H1 (cell line): ENCODE measurements around the gene SMIM29. TPM values are rescaled to one million over a fixed set of nuclear protein-coding genes. Genes with fewer than 3 reads are reported as not detected.
A peak's percentile ranks its signal among the peaks of the same experiment; 100 is the strongest.

Experiments
- CTCF ChIA-PET: fragments of 300-600 bp; sonication (Branson Sonifier 250); formaldehyde crosslinking; loops from one replicate; lab custom pipeline; 2021; ENCODE audit not compliant: partially characterized antibody; lab: Charles Lee
- POLR2A ChIA-PET: fragments of 300-600 bp; sonication (Branson Sonifier 250); formaldehyde crosslinking; loops from one replicate; lab custom pipeline; 2021; ENCODE audit warnings: inconsistent platforms; ENCODE audit not compliant: partially characterized antibody; lab: Charles Lee
- DNase-seq, 2 experiments: peaks; one replicate each; pipeline versions ENCODE4 v3.0.0 to v3.0.0-alpha.2; 2010 to 2022; ENCODE audit warnings: low spot score in 2 of 2, low read depth in 1 of 2, mixed read lengths in 1 of 2
- FAIRE-seq: peaks from 2 replicates; lab custom pipeline; 2011; peaks lifted over from hg19 to GRCh38; lab: Jason Lieb, UNC
- H2AFZ ChIP-seq: 2 replicates; pipeline ENCODE4 v1.8.1; 2012; ENCODE audit warnings: low read length, inconsistent platforms
- H2AK5ac ChIP-seq: 2 replicates; pipeline ENCODE4 v1.6.1; 2013; ENCODE audit warnings: low read depth, low read length
- H2BK120ac ChIP-seq: replicated peaks from 2 replicates; pipeline ENCODE3; 2013; ENCODE audit warnings: low read depth, low read length, inconsistent platforms
- H2BK12ac ChIP-seq: 2 replicates; pipeline ENCODE4 v1.6.1; 2013; ENCODE audit warnings: low read depth, low read length
- H2BK15ac ChIP-seq: 2 replicates; pipeline ENCODE4 v1.6.1; 2013; ENCODE audit warnings: low read length
- H2BK20ac ChIP-seq: 2 replicates; pipeline ENCODE4 v1.6.1; 2013; ENCODE audit warnings: low read length
- H2BK5ac ChIP-seq: 2 replicates; pipeline ENCODE4 v1.6.1; 2013; ENCODE audit warnings: low read depth, low read length
- H3K14ac ChIP-seq: 2 replicates; pipeline ENCODE4 v1.6.1; 2013; ENCODE audit warnings: inconsistent platforms; ENCODE audit not compliant: insufficient read length
- H3K18ac ChIP-seq: 2 replicates; pipeline ENCODE4 v1.6.1; 2013; ENCODE audit warnings: low read length; ENCODE audit errors: extremely low read depth
- H3K23ac ChIP-seq: 2 replicates; pipeline ENCODE4 v1.6.1; 2013; ENCODE audit warnings: inconsistent platforms; ENCODE audit not compliant: insufficient read length
- H3K23me2 ChIP-seq: 2 replicates; pipeline ENCODE4 v1.6.1; 2013; ENCODE audit warnings: low read depth, low read length
- H3K27ac ChIP-seq: 2 replicates; pipeline ENCODE4 v1.6.1; 2011; ENCODE audit warnings: low read depth, low read length, inconsistent platforms
- H3K27me3 ChIP-seq, 4 experiments: replicated peaks in 1 of 4; 1 replicate in 1 of 4; 2 replicates in 3 of 4; pipeline versions ENCODE4 v1.6.1 to v1.8.1; 2011 to 2013; ENCODE audit warnings: low read length in 3 of 4, mild to moderate bottlenecking in 3 of 4, inconsistent platforms in 2 of 4, mixed read lengths in 2 of 4, moderate library complexity in 1 of 4; ENCODE audit not compliant: control insufficient read depth in 3 of 4, insufficient read depth in 3 of 4; ENCODE audit errors: extremely low read depth in 1 of 4
- H3K36me3 ChIP-seq, 4 experiments: 2 replicates each; pipeline versions ENCODE4 v1.6.1 to v1.8.1; 2011 to 2013; ENCODE audit warnings: mild to moderate bottlenecking in 4 of 4, low read length in 3 of 4, moderate library complexity in 2 of 4, control low read depth in 1 of 4, inconsistent platforms in 1 of 4; ENCODE audit not compliant: insufficient read depth in 4 of 4, control insufficient read depth in 2 of 4
- H3K4ac ChIP-seq: replicated peaks from 2 replicates; pipeline ENCODE3; 2013; ENCODE audit warnings: low read length, low read depth, mixed read lengths, inconsistent platforms; ENCODE audit not compliant: insufficient read length
- H3K4me1 ChIP-seq, 4 experiments: replicated peaks in 1 of 4; 1 replicate in 1 of 4; 2 replicates in 3 of 4; pipeline versions ENCODE4 v1.6.1 to v1.8.1; 2011 to 2013; ENCODE audit warnings: low read length in 3 of 4, inconsistent platforms in 2 of 4, mixed read lengths in 1 of 4; ENCODE audit not compliant: insufficient read depth in 4 of 4, control insufficient read depth in 3 of 4
- H3K4me2 ChIP-seq, 2 experiments: 2 replicates each; pipeline versions ENCODE4 v1.6.1 to v1.8.1; 2011 to 2013; ENCODE audit warnings: low read depth in 2 of 2, low read length in 2 of 2, control low read depth in 1 of 2, inconsistent platforms in 1 of 2, mild to moderate bottlenecking in 1 of 2; ENCODE audit not compliant: insufficient read depth in 1 of 2
- H3K4me3 ChIP-seq, 4 experiments: fragments of 200-600, 300-600 bp in 1 of 4; sonication (generic), shearing (Covaris generic), sonication (Bioruptor Twin) in 1 of 4; 2 replicates each; pipeline versions ENCODE4 v1.5.1 to v1.8.1; 2011 to 2016; ENCODE audit warnings: low read length in 4 of 4, low read depth in 3 of 4, control low read depth in 2 of 4, inconsistent platforms in 2 of 4, mild to moderate bottlenecking in 2 of 4, mixed read lengths in 1 of 4, moderate library complexity in 1 of 4; ENCODE audit not compliant: insufficient read depth in 2 of 4; ENCODE audit errors: extremely low read depth in 1 of 4
- H3K56ac ChIP-seq: replicated peaks from 2 replicates; pipeline ENCODE3; 2013; ENCODE audit warnings: low read depth, mild to moderate bottlenecking, mixed read lengths, low read length, inconsistent platforms; ENCODE audit not compliant: insufficient read length
- H3K79me1 ChIP-seq: 2 replicates; pipeline ENCODE4 v1.6.1; 2013; ENCODE audit warnings: low read depth, low read length, control low read depth
- H3K79me2 ChIP-seq, 2 experiments: 2 replicates each; pipeline versions ENCODE4 v1.6.1 to v1.8.1; 2012 to 2013; ENCODE audit warnings: low read length in 2 of 2, mild to moderate bottlenecking in 2 of 2, inconsistent platforms in 1 of 2; ENCODE audit not compliant: insufficient read depth in 2 of 2, control insufficient read depth in 1 of 2
- H3K9ac ChIP-seq, 4 experiments: replicated peaks in 1 of 4; 1 replicate in 1 of 4; 2 replicates in 3 of 4; pipeline versions ENCODE4 v1.6.1 to v1.8.1; 2011 to 2013; ENCODE audit warnings: low read depth in 3 of 4, low read length in 3 of 4, control low read depth in 2 of 4, mild to moderate bottlenecking in 2 of 4, moderate library complexity in 2 of 4, inconsistent platforms in 1 of 4; ENCODE audit errors: extremely low read depth in 1 of 4
- H3K9me3 ChIP-seq, 2 experiments: 2 replicates each; pipeline versions ENCODE4 v1.6.1 to v1.8.1; 2012 to 2013; ENCODE audit warnings: mild to moderate bottlenecking in 2 of 2, moderate library complexity in 2 of 2, control low read depth in 1 of 2, inconsistent platforms in 1 of 2, low read depth in 1 of 2, low read length in 1 of 2, mixed read lengths in 1 of 2; ENCODE audit not compliant: insufficient read depth in 2 of 2
- H4K20me1 ChIP-seq, 2 experiments: replicated peaks in 1 of 2; 2 replicates each; pipeline versions ENCODE3 to v1.8.1; 2011 to 2013; ENCODE audit warnings: inconsistent platforms in 2 of 2, low read length in 2 of 2, mild to moderate bottlenecking in 1 of 2; ENCODE audit not compliant: insufficient read depth in 2 of 2, control insufficient read depth in 1 of 2
- H4K5ac ChIP-seq: 2 replicates; pipeline ENCODE4 v1.6.1; 2013; ENCODE audit warnings: low read length, low read depth, mixed read lengths, inconsistent platforms; ENCODE audit not compliant: insufficient read length
- H4K8ac ChIP-seq: 2 replicates; pipeline ENCODE4 v1.8.0; 2013; ENCODE audit warnings: mild to moderate bottlenecking, moderate library complexity, low read length, inconsistent platforms; ENCODE audit not compliant: insufficient read depth; ENCODE audit errors: extremely low read depth
- H4K91ac ChIP-seq: replicated peaks from 2 replicates; pipeline ENCODE3; 2013; ENCODE audit warnings: low read length, mixed read lengths, inconsistent platforms; ENCODE audit not compliant: insufficient read length
- CTBP2 ChIP-seq: IDR thresholded peaks from 2 replicates; pipeline ENCODE4 v1.7.0; 2011; ENCODE audit warnings: borderline replicate concordance, mild to moderate bottlenecking, moderate library complexity, mixed read lengths, low read length; ENCODE audit not compliant: insufficient read depth, insufficient read length
- CTCF ChIP-seq, 3 experiments: IDR thresholded peaks; 1 replicate in 2 of 3; 2 replicates in 1 of 3; pipeline versions ENCODE4 v1.5.1 to v1.6.1; 2011; ENCODE audit warnings: low read length in 3 of 3, mild to moderate bottlenecking in 3 of 3, inconsistent platforms in 2 of 3, low read depth in 1 of 3, moderate library complexity in 1 of 3; ENCODE audit not compliant: insufficient read depth in 1 of 3; ENCODE audit errors: control extremely low read depth in 1 of 3
- EZH2 ChIP-seq: fragments of 200-600 bp; sonication (generic); IDR thresholded peaks from 2 replicates; pipeline ENCODE4 v1.7.1; 2012; ENCODE audit warnings: low read depth, mild to moderate bottlenecking, moderate library complexity, low read length, inconsistent platforms; ENCODE audit not compliant: severe bottlenecking
- JUN ChIP-seq: IDR thresholded peaks from 2 replicates; pipeline ENCODE4 v1.6.1; 2011; ENCODE audit warnings: low read depth, mild to moderate bottlenecking, improper control_type of control experiment, low read length
- NANOG ChIP-seq: IDR thresholded peaks from 2 replicates; pipeline ENCODE4 v1.6.1; 2011; ENCODE audit warnings: low read length, low read depth, mild to moderate bottlenecking, inconsistent platforms; ENCODE audit not compliant: insufficient read depth, poor library complexity, severe bottlenecking
- SIN3A ChIP-seq, 2 experiments: IDR thresholded peaks in 1 of 2; conservative IDR thresholded peaks in 1 of 2; 2 replicates each; pipeline ENCODE4 v1.6.1; 2011 to 2012; ENCODE audit warnings: low read length in 2 of 2, improper control_type of control experiment in 1 of 2, low read depth in 1 of 2, mild to moderate bottlenecking in 1 of 2
- SP1 ChIP-seq: IDR thresholded peaks from 2 replicates; pipeline ENCODE4 v1.6.1; 2011; ENCODE audit warnings: low read depth, low read length
- WGBS, 2 experiments: shearing (Covaris generic) in 1 of 2; methylation state at CpG; one replicate each; pipeline versions ENCODE4 v1.1.6 to v1.1.7; 2013 to 2015; ENCODE audit warnings: low lambda C conversion rate in 2 of 2, mixed read lengths in 2 of 2, inconsistent platforms in 1 of 2, low coverage in 1 of 2, missing lambda C conversion rate in 1 of 2; ENCODE audit not compliant: insufficient replicate concordance in 2 of 2, insufficient coverage in 1 of 2, insufficient read length in 1 of 2; ENCODE audit errors: extremely low coverage in 1 of 2, missing lambda C conversion rate in 1 of 2; 5-methylcytosine and 5-hydroxymethylcytosine counted together
- polyA plus RNA-seq, 7 experiments: library from polyadenylated mRNA; depleted of rRNA in 3 of 7; stranded (reverse) in 5 of 7; unstranded in 2 of 7; fragments of >200 nt in 5 of 7; fragments of 200-250 nt in 2 of 7; gene quantifications; 1 replicate in 5 of 7; 2 replicates in 1 of 7; 4 replicates in 1 of 7; pipeline versions ENCODE4 v1.2.1 to v1.2.3, GENCODE V29; 2011 to 2013; ENCODE audit warnings: missing spikeins in 2 of 7, mixed read lengths in 2 of 7
- total RNA-seq: library from RNA; stranded (reverse); fragmentation: NEBNext Ultra II Directional; extraction: Animal tissue kit (Norgen Biotek cat#: 25700); gene quantifications from 2 replicates; pipeline ENCODE4 v1.2.1, GENCODE V29; 2021

The SMIM29 gene
- total and polyA plus RNA-seq, 2 of the 8 experiments (the other 6 are each of a cell fraction or from before 2014, with no cell fraction given) = 7.0 to 22.4 TPM

GRCh38 chr6:34236443-34237315 is 12.1 kb downstream of the SMIM29 start, which contains the start of gene HMGA1:
Gene HMGA1 (plus strand): TSS chr6:34236873. CDS start chr6:34240781, 3,908 bp downstream.
- no peak within 1 kb of the TSS; the same call in 1 of the 2 replicates for H2BK20ac ChIP-seq
- 1% methylated on average over 59 of the region's 91 CpGs; no CpG with 5 or more reads in 1 of the 2 experiments for WGBS, 2 experiments
- H3K23me2 ChIP-seq = peaks cover 12% of the 10 kb centered on the region
- H2AFZ ChIP-seq = no peak within 1 kb of the TSS
- peak in 1 of 2 experiments; percentile 84 for DNase-seq
- H3K9ac ChIP-seq = peak within 1 kb of the TSS; percentile 90 to 98 (median 94)
- peaks cover 9% of the 10 kb centered on the region for H3K79me1 ChIP-seq
- no peaks in the 10 kb centered on the region for H3K9me3 ChIP-seq
- peaks cover 38 to 50% of the 10 kb centered on the region in 2 experiments for H3K79me2 ChIP-seq
- peak within 1 kb of the TSS; percentile 99 for H2AK5ac ChIP-seq
- H3K56ac ChIP-seq = peak within 1 kb of the TSS; percentile 91
- peak within 1 kb of the TSS; percentile 61 for H3K4ac ChIP-seq
- H4K91ac ChIP-seq = peak within 1 kb of the TSS; percentile 71
- peak within 1 kb of the TSS; percentile 98 for H3K18ac ChIP-seq
- H3K4me2 ChIP-seq = peak within 1 kb of the TSS; percentile 87 to 89
- H2BK120ac ChIP-seq = peak within 1 kb of the TSS; percentile 2
- CTCF ChIA-PET = interaction anchor here (0.9 to 1.9 kb wide), 6 partner anchors 10 to 73 kb away, joined by 3 to 17 read pairs (median 5); no protein-coding TSS in a partner anchor
- POLR2A ChIA-PET = interaction anchor here (0.6 to 3.2 kb wide), 49 partner anchors 11 to 555 kb away, joined by 3 to 144 read pairs (median 4); partner anchors contain the start of genes BLTP3A, GRM4, RPS10 and SMIM29
- H3K4me3 ChIP-seq = peak within 1 kb of the TSS; percentile 86 to 100 (median 98)
- H3K36me3 ChIP-seq = peaks cover 14 to 33% (median 24%) of the 10 kb centered on the region in 4 experiments
- FAIRE-seq = no peak
- peak within 1 kb of the TSS; percentile 95; the same call in 1 of the 2 replicates for H2BK12ac ChIP-seq
- peaks cover 2 to 40% (median 27%) of the 10 kb centered on the region in 4 experiments for H3K4me1 ChIP-seq
- no peaks in the 10 kb centered on the region for H3K27me3 ChIP-seq
- H3K14ac ChIP-seq = no peak within 1 kb of the TSS
- peak within 1 kb of the TSS; percentile 96 for H3K27ac ChIP-seq
- H4K5ac ChIP-seq = peak within 1 kb of the TSS; percentile 98
- no peak within 1 kb of the TSS for H3K23ac ChIP-seq
- peak within 1 kb of the TSS; percentile 94 for H4K8ac ChIP-seq
- H4K20me1 ChIP-seq = peaks cover 31 to 33% of the 10 kb centered on the region in 2 experiments
- peak within 1 kb of the TSS; percentile 99 for H2BK5ac ChIP-seq
- H2BK15ac ChIP-seq = no peak within 1 kb of the TSS
- TF ChIP-seq NANOG (no peak), CTCF (IDR thresholded peaks at IDR 0.05; ENCODE audit: control extremely low read depth in 1 of 3, insufficient read depth in 1 of 3, low read depth in 1 of 3, low read length in 3 of 3) (no peak), EZH2 (no peak), SP1 (peak; percentile 67; the same call in 1 of the 2 replicates), SIN3A (conservative IDR thresholded peaks at IDR 0.05 in 1 of 2, IDR thresholded peaks at IDR 0.05 in 1 of 2; ENCODE audit: low read depth in 1 of 2, low read length in 2 of 2) (no peak; a peak in 1 of 4 replicates), CTBP2 (no peak), JUN (no peak)
